ENCODE measurements around the gene FAM177A1. TPM values are rescaled to one million over a fixed set of nuclear protein-coding genes. Genes with fewer than 3 reads are reported as not detected.
A peak's percentile ranks its signal among the peaks of the same experiment; 100 is the strongest.

Gene FAM177A1
- total and polyA plus RNA-seq, 2 of the 13 experiments (the other 11 are each of a cell fraction or from before 2014, with no cell fraction given) = 72.9 to 119 TPM

DNA sequence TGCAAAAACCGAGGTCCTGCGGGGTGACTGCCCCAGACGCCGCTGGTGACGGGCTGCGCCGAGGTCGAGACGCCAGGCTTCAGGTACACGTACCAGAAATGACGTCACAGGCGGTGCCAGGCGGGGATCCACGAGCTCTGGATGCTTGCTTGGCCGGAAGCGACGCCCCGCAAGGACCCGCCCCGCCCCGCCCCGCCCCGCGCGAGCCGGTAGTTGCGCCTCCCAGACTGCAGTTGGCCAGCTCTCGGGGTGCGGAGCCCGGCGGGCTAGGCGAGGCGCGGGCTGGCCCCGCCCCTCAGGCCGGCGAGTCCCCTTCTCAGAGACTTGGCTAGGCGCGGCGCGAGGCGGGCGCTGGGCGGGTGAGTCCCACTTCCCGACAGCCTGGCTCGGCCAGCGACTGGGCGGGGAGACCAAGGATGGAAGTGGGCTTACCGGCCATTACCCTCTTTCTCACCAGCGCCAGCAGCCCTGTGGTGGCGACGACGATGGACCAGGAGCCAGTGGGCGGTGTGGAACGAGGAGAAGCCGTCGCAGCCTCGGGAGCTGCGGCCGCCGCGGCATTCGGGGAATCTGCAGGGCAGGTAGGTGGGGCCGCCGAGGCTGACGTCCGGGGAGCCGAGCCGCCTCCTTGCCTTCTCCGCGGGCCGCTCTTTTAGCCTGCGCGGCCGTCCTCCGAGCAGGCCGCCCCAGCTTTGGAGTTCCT is at the start of gene FAM177A1 (continued):
- TF ChIP-seq NFKBIZ (CRISPR knock-in tag; IDR thresholded peaks at IDR 0.05) (peak; percentile 71; the same call in 1 of the 2 replicates), YY1 (IDR thresholded peaks at IDR 0.05; ENCODE audit: insufficient read depth, insufficient replicate concordance, low read depth, low read length) (peak; percentile 80), SALL1 (CRISPR knock-in tag; IDR thresholded peaks at IDR 0.05) (peak; percentile 96), SOX13 (IDR thresholded peaks at IDR 0.05) (no peak), SOX13 (CRISPR knock-in tag; conservative IDR thresholded peaks at IDR 0.05 in 1 of 2, IDR thresholded peaks at IDR 0.05 in 1 of 2) (peak in 1 of 2 experiments; percentile 48; a peak in 1 of 4 replicates), ZNF816 (CRISPR knock-in tag; IDR thresholded peaks at IDR 0.05; ENCODE audit: borderline replicate concordance) (peak; percentile 95), KDM6A (CRISPR knock-in tag; IDR thresholded peaks at IDR 0.05; ENCODE audit: low read depth) (no peak), ZMAT3 (CRISPR knock-in tag; conservative IDR thresholded peaks at IDR 0.05) (peak; percentile 98), STAG1 (CRISPR knock-in tag; IDR thresholded peaks at IDR 0.05) (no peak; the same call in 1 of the 2 replicates), PAX8 (CRISPR knock-in tag; IDR thresholded peaks at IDR 0.05; ENCODE audit: borderline replicate concordance) (no peak; the same call in 1 of the 2 replicates), ZNF296 (CRISPR knock-in tag; conservative IDR thresholded peaks at IDR 0.05) (peak; percentile 89; the same call in 1 of the 2 replicates), JUN (CRISPR knock-in tag; IDR thresholded peaks at IDR 0.05) (peak; percentile 80), RBM22 (optimal IDR thresholded peaks at IDR 0.05; ENCODE audit: low read length) (no peak), PHF20 (CRISPR knock-in tag; IDR thresholded peaks at IDR 0.05) (peak; percentile 93), HMGA1 (CRISPR knock-in tag; conservative IDR thresholded peaks at IDR 0.05) (no peak), ZNF569 (CRISPR knock-in tag; IDR thresholded peaks at IDR 0.05; ENCODE audit: borderline replicate concordance) (peak; percentile 88; the same call in 1 of the 2 replicates), MEF2D (CRISPR knock-in tag; IDR thresholded peaks at IDR 0.05) (peak; percentile 79), CHCHD3 (CRISPR knock-in tag; IDR thresholded peaks at IDR 0.05) (peak; percentile 80), ZNF264 (CRISPR knock-in tag; IDR thresholded peaks at IDR 0.05) (peak; percentile 82), SP2 (CRISPR knock-in tag; IDR thresholded peaks at IDR 0.05) (peak; percentile 81), JARID2 (CRISPR knock-in tag; IDR thresholded peaks at IDR 0.05; ENCODE audit: insufficient replicate concordance) (no peak), MLLT10 (CRISPR knock-in tag; IDR thresholded peaks at IDR 0.05) (no peak), RFX3 (CRISPR knock-in tag; IDR thresholded peaks at IDR 0.05) (no peak; the same call in 1 of the 2 replicates), KAT7 (CRISPR knock-in tag; IDR thresholded peaks at IDR 0.05; ENCODE audit: borderline replicate concordance) (peak; percentile 100), YEATS4 (CRISPR knock-in tag; IDR thresholded peaks at IDR 0.05; ENCODE audit: borderline replicate concordance) (peak; percentile 99)
- TF ChIP-seq, protein P1, sequence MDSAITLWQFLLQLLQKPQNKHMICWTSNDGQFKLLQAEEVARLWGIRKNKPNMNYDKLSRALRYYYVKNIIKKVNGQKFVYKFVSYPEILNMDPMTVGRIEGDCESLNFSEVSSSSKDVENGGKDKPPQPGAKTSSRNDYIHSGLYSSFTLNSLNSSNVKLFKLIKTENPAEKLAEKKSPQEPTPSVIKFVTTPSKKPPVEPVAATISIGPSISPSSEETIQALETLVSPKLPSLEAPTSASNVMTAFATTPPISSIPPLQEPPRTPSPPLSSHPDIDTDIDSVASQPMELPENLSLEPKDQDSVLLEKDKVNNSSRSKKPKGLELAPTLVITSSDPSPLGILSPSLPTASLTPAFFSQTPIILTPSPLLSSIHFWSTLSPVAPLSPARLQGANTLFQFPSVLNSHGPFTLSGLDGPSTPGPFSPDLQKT (CRISPR knock-in tag; IDR thresholded peaks at IDR 0.05; ENCODE audit: borderline replicate concordance) = peak; percentile 53
- TF ChIP-seq, protein P2, sequence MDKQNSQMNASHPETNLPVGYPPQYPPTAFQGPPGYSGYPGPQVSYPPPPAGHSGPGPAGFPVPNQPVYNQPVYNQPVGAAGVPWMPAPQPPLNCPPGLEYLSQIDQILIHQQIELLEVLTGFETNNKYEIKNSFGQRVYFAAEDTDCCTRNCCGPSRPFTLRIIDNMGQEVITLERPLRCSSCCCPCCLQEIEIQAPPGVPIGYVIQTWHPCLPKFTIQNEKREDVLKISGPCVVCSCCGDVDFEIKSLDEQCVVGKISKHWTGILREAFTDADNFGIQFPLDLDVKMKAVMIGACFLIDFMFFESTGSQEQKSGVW (CRISPR knock-in tag; IDR thresholded peaks at IDR 0.05; ENCODE audit: borderline replicate concordance) = peak; percentile 48; the same call in 1 of the 2 replicates
- TF ChIP-seq, protein P3, sequence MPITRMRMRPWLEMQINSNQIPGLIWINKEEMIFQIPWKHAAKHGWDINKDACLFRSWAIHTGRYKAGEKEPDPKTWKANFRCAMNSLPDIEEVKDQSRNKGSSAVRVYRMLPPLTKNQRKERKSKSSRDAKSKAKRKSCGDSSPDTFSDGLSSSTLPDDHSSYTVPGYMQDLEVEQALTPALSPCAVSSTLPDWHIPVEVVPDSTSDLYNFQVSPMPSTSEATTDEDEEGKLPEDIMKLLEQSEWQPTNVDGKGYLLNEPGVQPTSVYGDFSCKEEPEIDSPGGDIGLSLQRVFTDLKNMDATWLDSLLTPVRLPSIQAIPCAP (CRISPR knock-in tag; IDR thresholded peaks at IDR 0.05; ENCODE audit: low read depth) = no peak
- TF ChIP-seq, protein P4, sequence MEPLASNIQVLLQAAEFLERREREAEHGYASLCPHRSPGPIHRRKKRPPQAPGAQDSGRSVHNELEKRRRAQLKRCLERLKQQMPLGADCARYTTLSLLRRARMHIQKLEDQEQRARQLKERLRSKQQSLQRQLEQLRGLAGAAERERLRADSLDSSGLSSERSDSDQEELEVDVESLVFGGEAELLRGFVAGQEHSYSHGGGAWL (CRISPR knock-in tag; IDR thresholded peaks at IDR 0.05) = peak; percentile 99
